Panc1 (cell line): ENCODE measurements around the gene SOX3. TPM values are rescaled to one million over a fixed set of nuclear protein-coding genes. Genes with fewer than 3 reads are reported as not detected.

Experiments
- ATAC-seq: fragments of 200-7000 bp; cut with Tn5 transposase; 2 replicates; pipeline ENCODE4 v1.9.1; 2020; ENCODE audit warnings: mild to moderate bottlenecking, moderate library complexity
- Bru-seq: library from RNA; stranded (reverse); fragments of 400-500 nt; gene quantifications from one replicate; lab custom pipeline; 2021; lab: Mats Ljungman, UMichigan
- BruChase-seq, 2 experiments: library from RNA; stranded (reverse); fragments of 400-500 nt; gene quantifications; one replicate each; lab custom pipeline; 2021; lab: Mats Ljungman, UMichigan
- BruUV-seq: library from RNA; stranded (reverse); fragments of 400-500 nt; replicated peaks from 2 replicates; lab custom pipeline; 2021; lab: Mats Ljungman, UMichigan
- CTCF ChIA-PET: fragments of 300-600 bp; sonication (Branson Sonifier 250); formaldehyde crosslinking; loops from one replicate; lab custom pipeline; 2022; ENCODE audit warnings: antibody characterized with exemption; lab: Charles Lee
- POLR2A ChIA-PET: fragments of 300-600 bp; sonication (Branson Sonifier 250); formaldehyde crosslinking; loops from one replicate; lab custom pipeline; 2022; ENCODE audit warnings: antibody characterized with exemption; lab: Charles Lee
- DNase-seq: peaks from one replicate; pipeline ENCODE4 v3.0.0-alpha.2; 2010; ENCODE audit warnings: low read depth, low spot score
- H3K27ac ChIP-seq: 2 replicates; pipeline ENCODE4 v1.5.1; 2011; ENCODE audit warnings: mild to moderate bottlenecking, low read length, inconsistent platforms
- H3K27me3 ChIP-seq: fragments of 200-500 bp; sonication (Bioruptor generic); 2 replicates; pipeline ENCODE4 v1.6.0; 2014; ENCODE audit warnings: low read length, inconsistent platforms; ENCODE audit not compliant: control insufficient read depth, insufficient read depth
- H3K36me3 ChIP-seq: fragments of 200-500 bp; sonication (Bioruptor generic); 2 replicates; pipeline ENCODE4 v1.5.1; 2014; ENCODE audit warnings: inconsistent platforms, mild to moderate bottlenecking, low read length, moderate library complexity; ENCODE audit not compliant: control insufficient read depth, insufficient read depth
- H3K4me1 ChIP-seq: 2 replicates; pipeline ENCODE4 v1.5.1; 2011; ENCODE audit warnings: inconsistent platforms, mild to moderate bottlenecking, low read length, moderate library complexity; ENCODE audit not compliant: control insufficient read depth, insufficient read depth
- H3K4me3 ChIP-seq, 2 experiments: 2 replicates each; pipeline ENCODE4 v1.5.1; 2011 to 2012; ENCODE audit warnings: low read depth in 2 of 2, low read length in 2 of 2, mild to moderate bottlenecking in 2 of 2, inconsistent platforms in 1 of 2, moderate library complexity in 1 of 2
- H3K9me3 ChIP-seq: fragments of 200-500 bp; sonication (Bioruptor generic); 2 replicates; pipeline ENCODE4 v1.5.1; 2014; ENCODE audit warnings: low read depth, mild to moderate bottlenecking, inconsistent platforms, low read length, moderate library complexity; ENCODE audit not compliant: control insufficient read depth, insufficient read depth
- CTCF ChIP-seq: fragments of 450-650 bp; IDR thresholded peaks from 2 replicates; pipeline ENCODE4 v1.5.1; 2017; ENCODE audit warnings: mild to moderate bottlenecking
- POLR2AphosphoS5 ChIP-seq: IDR thresholded peaks from 2 replicates; pipeline ENCODE4 v1.6.1; 2012; ENCODE audit warnings: mild to moderate bottlenecking, low read depth, low read length, moderate library complexity
- REST ChIP-seq, 2 experiments: IDR thresholded peaks; 2 replicates each; pipeline ENCODE4 v1.6.1; 2011 to 2012; ENCODE audit warnings: low read depth in 2 of 2, control low read depth in 1 of 2, low read length in 1 of 2, mild to moderate bottlenecking in 1 of 2, moderate library complexity in 1 of 2; ENCODE audit not compliant: insufficient read depth in 1 of 2
- SIN3A ChIP-seq: IDR thresholded peaks from 2 replicates; pipeline ENCODE4 v1.6.1; 2012; ENCODE audit warnings: low read depth, mild to moderate bottlenecking, low read length, moderate library complexity, borderline replicate concordance; ENCODE audit not compliant: insufficient read depth
- TCF7L2 ChIP-seq: IDR thresholded peaks from 2 replicates; pipeline ENCODE4 v1.6.1; 2011; ENCODE audit warnings: mild to moderate bottlenecking, low read depth, low read length, inconsistent platforms
- in situ Hi-C: cut with HindIII; loops from 2 replicates; pipeline ENCODE4 v1.10.0; 2016; ENCODE audit warnings: low sequenced_read_pairs, low pct_unique_long_range_greater_than_20kb
- intact Hi-C: fragments of 100-400 bp; cut with micrococcal nuclease; formaldehyde crosslinking; loops from one replicate; pipeline ENCODE4 v1.10.0; 2022; ENCODE audit not compliant: unreplicated experiment
- long read RNA-seq: library from polyadenylated mRNA; unstranded; transcript quantifications from one replicate; pipeline ENCODE4 v2.0.0, GENCODE V29; 2021; ENCODE audit not compliant: unreplicated experiment
- polyA plus RNA-seq: library from polyadenylated mRNA; unstranded; fragments of >200 nt; gene quantifications from one replicate; pipeline ENCODE4 v1.2.1, GENCODE V29; 2012; ENCODE audit warnings: missing spikeins; ENCODE audit not compliant: insufficient read length
- total RNA-seq: library from RNA; stranded (reverse); gene quantifications from one replicate; pipeline ENCODE4 v1.2.1, GENCODE V29; 2021; ENCODE audit not compliant: unreplicated experiment

The SOX3 gene
- total RNA-seq (not detected), Bru-seq, nascent RNA (not detected), BruChase-seq, experiment 1, labeled RNA remaining after a 2-hour chase (not detected), BruChase-seq, experiment 2, labeled RNA remaining after a 6-hour chase (not detected)
- polyA plus RNA-seq = not detected
- long read RNA-seq = 0 reads

DNA sequence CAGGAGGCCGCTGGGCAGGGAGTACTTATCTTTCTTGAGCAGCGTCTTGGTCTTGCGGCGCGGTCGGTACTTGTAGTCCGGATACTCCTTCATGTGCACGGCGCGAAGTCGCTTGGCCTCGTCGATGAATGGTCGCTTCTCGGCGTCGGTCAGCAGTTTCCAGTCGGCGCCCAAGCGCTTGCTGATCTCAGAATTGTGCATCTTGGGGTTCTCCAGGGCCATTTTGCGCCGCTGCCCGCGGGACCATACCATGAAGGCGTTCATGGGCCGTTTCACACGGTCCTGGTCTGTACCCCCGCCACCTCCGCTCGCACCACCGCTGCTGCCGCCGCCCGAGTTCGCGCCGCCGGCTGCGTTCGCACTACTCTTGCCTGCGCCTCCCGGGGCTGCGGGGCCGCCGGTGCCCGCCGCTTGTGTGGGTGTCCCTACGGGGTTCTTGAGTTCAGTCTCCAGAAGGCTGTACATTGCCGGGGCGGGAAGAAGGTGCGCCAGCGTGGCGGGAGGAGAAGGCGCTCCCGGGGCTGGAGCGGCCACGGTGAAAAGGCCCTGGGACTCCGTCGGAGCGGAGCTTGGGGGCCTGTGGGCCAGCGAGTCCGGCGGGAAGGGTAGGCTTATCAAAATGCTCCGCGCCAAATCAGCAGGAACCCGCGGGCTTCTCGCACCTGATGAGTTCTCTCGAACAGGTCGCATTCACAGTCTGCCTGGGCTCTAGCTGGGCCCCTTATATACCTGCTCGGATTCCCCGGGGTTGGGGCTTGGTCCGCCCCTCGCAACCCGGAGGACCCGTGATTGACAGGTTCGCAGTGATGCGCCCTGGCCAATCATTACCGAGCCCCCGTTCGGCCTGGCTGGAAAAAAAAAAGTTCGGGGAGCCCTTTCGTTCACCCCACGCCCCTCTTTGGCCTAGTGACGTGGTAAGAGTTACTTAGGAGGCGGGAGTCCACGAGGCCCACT lies at the start of gene SOX3:
SOX3 (minus strand) TSS at position 699 of the 954 bp plus-strand sequence; CDS start at position 690, 9 bp downstream.
- Histone ChIP-seq H3K36me3 (no peaks in the 10 kb centered on the region), H3K9me3 (no peaks in the 10 kb centered on the region), H3K4me1 (no peaks in the 10 kb centered on the region), H3K27ac (no peak within 1 kb of the TSS), H3K27me3 (no peaks in the 10 kb centered on the region), H3K4me3 (no peak within 1 kb of the TSS)
- no peak for TF ChIP-seq CTCF
- no peak for TF ChIP-seq REST (IDR thresholded peaks at IDR 0.05; ENCODE audit: insufficient read depth in 1 of 2, low read depth in 2 of 2, low read length in 1 of 2)
- TF ChIP-seq POLR2AphosphoS5 = no peak
- TF ChIP-seq TCF7L2 = no peak
- TF ChIP-seq SIN3A = no peak
- ChIA-PET POLR2A (no interaction called here), CTCF (no interaction called here)
- intact Hi-C loops (no loop called here), in situ Hi-C loops (no loop called here)
- ATAC-seq (no peak), DNase-seq (no peak)
- no TSS peak for BruUV-seq

DNA sequence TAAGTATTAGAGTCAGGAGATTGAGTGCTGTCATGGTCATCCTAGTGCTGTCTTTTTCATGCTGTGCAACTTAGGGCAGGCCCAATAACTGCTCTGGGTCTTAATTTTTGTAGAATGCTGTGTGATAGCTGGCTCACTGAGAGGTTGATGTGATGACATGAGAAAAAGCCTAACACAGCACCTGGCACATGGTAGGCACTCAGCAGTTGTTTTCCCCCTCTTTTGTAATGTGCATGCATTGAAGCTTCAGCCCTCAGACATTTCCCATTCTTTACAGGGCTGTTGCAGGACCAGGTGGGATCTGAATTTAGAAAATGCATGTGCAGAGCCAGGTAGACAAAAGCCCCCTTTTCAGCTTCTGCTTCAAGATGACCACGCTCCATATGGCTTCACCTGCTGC lies 44.1 kb upstream of the SOX3 start:
- H3K36me3 ChIP-seq = no peaks in the 10 kb centered on the region
- intact Hi-C loops = no loop called here
- H3K9me3 ChIP-seq = no peaks in the 10 kb centered on the region
- no peaks in the 10 kb centered on the region for H3K4me1 ChIP-seq
- H3K4me3 ChIP-seq = no peak overlapping the region
- ChIA-PET CTCF (no interaction called here), POLR2A (no interaction called here)
- BruUV-seq = no TSS peak
- no peaks in the 10 kb centered on the region for H3K27me3 ChIP-seq
- no peak overlapping the region for H3K27ac ChIP-seq
- DNase-seq = no peak
- TF ChIP-seq SIN3A = no peak
- no peak for TF ChIP-seq POLR2AphosphoS5
- TF ChIP-seq REST (IDR thresholded peaks at IDR 0.05; ENCODE audit: insufficient read depth in 1 of 2, low read depth in 2 of 2, low read length in 1 of 2) = no peak
- TF ChIP-seq CTCF = no peak
- no peak for TF ChIP-seq TCF7L2
- in situ Hi-C loops = no loop called here
- no peak for ATAC-seq
